HG02852 (cell line): Measurements from ENCODE around the gene FAM83D.

Source experiments
- ATAC-seq: cut with Tn5 transposase; IDR thresholded peaks from one replicate; pipeline ENCODE4 v1.9.1; 2021; ENCODE audit warnings: mild to moderate bottlenecking, moderate library complexity; ENCODE audit not compliant: unreplicated experiment

The FAM83D gene

DNA sequence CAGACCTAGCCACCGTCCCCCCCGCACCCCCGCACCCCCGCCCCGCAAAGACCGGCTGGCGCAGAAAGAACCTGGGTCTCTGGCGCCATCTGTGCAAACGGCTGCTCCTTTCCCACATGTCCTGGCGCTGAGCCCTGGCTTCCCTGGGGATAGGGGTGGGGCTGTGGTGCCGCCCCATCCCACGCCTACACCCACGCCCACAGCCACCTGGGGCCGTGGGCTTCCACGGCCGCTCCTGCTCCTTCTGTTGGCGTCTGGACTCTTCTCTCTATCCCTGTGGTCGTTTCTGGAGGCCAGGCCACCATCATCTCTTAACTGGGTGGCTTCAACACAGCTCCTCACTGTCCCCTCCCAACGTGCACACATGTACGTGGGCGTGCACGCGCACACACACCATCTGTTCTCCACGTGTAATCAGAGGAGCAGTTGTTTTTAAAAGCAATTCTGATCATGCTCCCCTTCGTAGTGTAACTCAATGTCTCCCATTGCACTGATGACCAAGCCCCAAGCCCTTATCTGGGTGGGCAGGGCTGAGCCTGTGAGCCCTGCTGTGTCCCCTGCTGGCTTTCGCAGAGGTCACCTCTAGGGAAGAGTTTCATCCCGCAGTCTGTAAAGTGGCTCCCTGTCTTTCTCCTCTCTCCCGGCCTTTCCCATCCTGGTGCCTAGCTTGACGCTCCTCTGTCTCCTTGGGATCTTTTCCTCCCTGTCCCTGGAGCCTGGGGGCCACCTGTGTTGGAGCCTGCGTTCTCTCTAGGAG, 31.9 kb upstream of the FAM83D start:
- ATAC-seq, result peak; percentile 2

DNA sequence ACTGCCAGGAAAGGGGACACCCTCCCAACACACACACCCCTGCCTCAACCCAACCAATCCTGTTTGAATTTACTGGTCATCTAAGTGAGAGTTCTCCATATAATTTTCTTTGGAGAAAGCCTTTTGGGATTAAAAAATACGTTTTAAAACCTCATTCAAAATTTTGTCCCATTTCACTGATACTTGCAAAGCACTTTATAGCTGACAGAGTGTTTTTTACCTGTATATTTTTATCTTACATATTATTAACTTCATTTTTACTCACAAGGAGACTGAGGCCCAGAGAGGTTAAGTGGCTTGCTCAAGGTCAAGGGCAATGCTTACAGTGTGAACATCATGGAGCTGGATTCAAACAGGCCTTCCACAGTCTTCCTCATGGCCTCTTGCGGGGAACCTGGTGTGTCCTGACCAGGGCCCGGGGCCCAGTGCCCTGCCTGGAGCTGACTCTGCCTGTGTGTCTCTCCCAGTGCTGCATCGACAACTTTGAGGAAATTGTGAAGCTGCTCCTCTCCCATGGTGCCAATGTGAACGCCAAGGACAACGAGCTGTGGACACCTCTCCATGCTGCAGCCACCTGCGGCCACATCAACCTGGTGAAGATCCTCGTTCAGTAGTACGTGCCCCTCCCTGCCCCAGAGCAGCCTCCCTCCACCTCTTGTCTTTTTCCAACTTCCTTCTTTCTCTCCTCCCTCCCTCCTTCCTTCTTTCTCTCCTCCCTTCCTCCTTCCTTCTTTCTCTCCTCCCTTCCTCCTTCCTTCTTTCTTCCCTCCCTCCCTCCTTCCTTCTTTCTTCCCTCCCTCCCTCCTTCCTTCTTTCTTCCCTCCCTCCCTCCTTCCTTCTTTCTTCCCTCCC, 30.9 kb upstream of the FAM83D start:
- no peak for ATAC-seq

DNA sequence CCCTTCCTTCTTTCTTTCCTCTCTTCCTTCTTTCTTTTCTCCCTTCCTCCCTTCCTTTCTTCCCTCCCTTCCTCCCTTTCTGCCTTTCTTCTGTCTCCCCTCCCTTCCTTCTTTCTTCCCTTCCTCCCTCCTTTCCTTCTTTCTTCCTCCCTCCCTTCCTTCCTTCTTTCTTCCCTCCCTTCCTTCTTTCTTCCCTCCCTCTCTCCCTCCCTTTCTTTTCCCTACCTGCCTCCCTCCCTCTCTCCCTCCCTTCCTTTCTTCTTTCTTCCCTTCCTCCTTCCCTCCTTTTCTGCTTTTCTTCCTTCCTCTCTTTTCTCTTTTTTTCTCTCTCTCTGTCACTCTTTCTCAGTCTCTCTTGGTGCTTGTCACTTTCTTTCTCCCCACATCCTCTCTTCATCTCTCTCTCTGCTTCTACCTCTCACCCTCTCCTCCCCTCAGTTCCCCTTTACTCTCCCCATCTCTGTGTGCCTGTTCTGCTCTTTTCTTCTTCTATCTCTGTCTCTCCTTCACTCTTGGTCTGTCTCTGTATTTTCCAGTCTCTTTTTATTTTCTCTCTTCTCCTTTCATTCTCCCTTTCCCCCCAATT, 30.1 kb upstream of the FAM83D start:
- no peak for ATAC-seq

DNA sequence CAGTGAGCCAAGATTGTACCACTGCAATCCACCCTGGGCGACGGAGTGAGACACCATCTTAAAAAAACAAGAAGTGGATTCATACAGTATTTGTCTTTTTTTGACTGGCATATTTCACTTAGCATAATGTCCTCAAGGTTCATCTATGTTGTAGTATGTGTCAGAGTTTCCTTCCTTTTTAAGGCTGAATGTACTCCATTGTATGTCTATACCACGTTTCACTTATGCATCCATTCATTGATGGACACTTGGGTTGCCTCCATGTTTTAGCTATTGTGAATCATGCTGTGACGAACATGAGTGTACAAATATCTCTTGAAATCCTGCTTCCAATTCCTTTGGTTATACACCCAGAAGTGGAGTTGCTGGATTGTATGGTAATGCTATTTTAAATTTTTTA, 28.9 kb upstream of the FAM83D start:
- ATAC-seq, result no peak

DNA sequence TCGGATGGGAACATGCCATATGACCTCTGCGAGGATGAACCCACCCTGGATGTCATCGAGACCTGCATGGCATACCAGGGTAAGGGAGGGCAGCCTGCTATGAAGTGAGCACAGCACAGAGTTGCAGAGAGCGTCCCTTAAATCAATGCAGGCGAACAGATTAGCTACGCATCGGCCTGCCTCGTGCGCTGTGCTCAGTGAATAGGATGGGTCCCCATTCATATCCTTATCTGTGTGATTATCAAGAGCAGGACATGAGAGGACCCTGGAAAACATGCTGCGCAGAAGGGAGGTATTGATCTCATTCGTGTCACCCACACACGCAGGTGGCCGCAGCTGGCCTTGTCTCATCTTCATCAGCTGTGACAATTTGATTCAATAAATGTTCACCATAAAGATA, 25.6 kb upstream of the FAM83D start:
- ATAC-seq, result no peak

DNA sequence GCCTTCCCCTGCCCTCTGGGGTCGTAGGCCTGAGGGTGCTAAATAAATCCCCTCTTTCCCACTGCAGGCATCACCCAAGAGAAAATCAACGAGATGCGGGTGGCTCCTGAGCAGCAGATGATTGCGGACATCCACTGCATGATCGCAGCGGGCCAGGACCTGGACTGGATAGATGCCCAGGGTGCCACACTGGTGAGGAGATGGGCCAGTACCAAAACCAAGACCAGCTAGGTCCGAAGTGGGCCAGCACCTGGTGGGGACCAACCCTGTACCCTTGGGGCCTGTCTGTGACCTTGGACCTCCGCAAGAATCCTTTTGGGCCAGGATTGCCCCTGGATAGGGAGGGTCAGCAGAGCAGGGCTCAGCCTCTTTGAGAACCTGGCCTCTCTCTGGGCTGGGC, 23.6 kb upstream of the FAM83D start:
- ATAC-seq, result no peak

DNA sequence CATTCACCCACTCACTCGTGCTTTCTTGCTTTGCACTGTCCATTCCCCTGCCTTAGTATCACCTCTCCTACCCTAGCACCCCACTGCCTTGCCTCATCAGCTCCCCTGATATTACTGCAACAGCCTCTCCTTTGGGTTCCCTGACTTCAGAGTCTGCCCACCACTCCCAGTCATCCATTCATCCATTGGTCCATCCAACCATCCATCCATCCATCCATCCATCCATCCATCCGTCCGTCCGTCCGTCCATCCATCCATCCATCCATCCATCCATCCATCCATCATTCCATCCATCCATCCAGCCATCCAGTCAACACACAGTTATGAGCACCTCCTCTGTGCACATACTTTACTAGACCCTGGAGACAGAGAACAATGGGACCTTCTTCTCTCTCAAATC, 22.9 kb upstream of the FAM83D start:
- no peak for ATAC-seq

DNA sequence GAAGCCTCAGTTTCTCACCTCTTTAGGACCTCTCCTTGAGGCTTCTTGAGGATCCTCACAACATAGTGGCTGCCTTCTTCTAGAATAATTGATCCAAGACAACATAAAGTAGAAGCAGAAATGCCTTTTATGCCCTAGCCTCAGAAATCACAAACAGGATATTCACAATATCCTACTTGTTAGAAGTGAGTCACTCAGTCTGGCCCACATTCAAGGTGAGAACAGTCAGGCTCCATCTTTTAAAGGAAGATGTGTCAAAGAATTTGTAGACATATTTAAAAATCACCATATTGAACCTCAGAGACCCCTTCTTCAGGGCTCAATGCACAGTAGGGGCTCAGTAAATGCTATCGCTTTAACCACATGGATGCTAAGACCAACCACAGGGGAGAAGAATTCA, 20.8 kb upstream of the FAM83D start:
- ATAC-seq, result no peak

DNA sequence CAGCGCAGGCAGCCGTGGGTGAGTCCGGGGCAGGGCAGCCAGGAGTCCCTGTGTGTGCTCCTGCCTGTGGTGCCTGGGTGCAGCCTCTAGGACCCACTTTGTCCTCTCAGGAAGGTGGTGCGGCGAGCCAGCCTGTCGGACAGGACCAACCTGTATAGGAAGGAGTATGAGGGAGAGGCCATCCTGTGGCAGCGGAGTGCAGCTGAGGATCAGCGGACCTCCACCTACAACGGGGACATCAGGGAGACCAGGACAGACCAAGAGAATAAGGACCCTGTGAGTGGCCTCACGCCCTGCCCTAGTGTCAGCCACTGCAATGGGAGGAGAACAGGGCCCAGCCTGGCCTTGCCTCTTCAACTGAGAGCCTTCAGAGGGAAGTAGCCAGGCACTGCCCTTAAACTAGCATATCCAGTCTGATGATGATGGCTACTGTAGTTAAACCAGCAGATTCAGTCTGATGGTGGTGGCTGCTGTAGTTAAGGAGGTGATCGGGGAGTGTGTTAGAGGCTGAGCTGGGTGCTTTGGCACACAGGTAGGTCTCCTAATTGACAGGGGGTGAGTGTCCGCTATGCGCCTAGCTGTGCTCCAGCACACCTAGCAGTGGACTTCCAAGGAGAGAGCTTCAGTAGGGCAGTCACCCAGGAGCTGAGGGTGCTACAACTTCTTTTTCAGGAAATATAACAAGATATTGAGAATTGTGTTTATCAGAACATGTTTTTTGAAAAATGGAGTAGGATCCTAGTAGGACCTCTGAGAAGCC, 18.1 kb upstream of the FAM83D start:
- no peak for ATAC-seq

DNA sequence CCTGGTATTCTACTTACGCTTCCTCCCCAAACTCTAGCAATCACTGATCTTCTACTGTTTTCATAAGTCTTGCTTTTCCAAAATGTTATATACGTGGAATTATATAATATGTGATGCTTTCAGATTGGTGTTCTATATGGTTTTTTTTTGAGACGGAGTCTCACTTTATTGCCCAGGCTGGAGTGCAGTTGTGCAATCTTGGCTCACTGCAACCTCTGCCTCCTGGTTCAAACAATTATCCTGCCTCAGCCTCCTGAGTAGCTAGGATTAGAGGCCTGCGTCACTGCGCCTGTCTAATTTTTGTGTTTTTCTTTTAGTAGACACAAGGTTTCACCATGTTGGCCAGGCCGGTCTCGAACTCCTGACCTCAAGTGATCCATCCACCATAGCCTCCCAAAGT, 10.9 kb upstream of the FAM83D start:
- ATAC-seq, result no peak

DNA sequence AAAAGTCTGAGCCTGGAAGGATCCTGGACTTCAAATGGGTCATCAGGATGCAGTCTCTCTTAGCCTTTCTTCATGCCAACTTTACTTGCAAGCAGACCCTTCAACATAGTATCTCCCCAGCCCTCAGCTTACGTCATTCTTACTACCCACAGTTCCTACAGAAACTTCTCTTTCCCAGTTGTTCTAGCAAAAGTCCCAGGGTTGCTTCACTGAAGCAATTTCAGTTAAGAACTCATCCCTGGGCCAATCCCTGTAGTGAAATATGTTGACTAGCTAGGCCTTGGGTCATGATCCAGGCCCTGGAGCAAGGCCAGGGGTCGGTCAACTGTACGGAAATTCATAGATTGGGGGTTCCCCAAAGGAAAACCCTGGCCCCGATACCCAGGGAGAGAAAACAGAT, 8.6 kb upstream of the FAM83D start:
- no peak for ATAC-seq

DNA sequence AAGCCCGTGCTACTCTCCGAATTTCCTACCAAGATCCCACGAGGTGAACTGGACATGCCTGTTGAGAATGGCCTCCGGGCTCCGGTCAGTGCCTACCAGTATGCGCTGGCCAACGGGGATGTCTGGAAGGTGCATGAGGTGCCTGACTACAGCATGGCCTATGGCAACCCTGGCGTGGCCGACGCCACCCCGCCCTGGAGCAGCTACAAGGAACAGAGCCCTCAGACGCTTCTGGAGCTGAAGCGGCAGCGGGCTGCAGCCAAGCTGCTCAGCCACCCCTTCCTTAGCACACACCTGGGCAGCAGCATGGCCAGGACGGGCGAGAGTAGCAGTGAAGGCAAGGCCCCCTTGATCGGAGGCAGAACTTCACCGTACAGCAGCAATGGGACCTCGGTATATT, 8.0 kb upstream of the FAM83D start:
- no peak for ATAC-seq

DNA sequence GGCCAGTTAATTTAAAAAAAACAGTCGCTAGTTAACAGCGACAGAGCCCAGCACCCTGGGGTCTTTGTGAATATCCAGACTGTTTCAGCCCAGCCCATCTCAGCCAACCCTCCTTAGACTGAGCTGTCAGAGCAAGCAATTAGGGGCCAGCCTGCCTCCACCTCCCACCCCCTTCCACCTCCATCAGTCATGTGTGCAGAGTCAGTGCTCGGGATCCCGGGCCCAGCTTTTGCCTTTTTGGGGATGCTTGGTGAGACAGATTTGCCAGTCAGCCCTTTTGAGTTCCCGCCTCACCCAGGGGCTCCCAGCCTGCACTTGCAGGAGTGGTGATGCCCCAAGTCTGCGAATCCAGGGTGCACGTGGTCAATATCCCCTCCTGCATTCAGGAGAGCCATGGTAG, 6.5 kb upstream of the FAM83D start:
- ATAC-seq, result no peak

DNA sequence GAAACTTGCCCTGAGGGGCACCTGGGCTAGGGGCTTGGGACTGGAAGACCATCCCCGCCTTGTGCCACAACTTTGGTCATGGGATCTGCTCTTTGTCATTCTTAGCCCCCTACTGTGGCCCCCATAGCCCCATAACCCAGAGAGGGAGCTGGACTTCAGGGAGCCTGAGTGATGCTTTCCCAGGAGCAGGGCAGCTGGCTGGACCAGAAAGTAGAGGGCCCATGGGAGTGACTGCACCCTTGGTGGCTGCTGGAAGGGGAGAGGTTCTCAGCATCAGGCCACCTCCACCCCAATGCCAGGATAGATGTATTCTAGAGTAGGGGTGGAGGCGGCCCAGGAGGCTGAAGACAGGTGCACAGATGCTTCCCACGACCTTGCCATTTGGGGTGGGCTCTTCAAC, 5.8 kb upstream of the FAM83D start:
- ATAC-seq, result no peak

DNA sequence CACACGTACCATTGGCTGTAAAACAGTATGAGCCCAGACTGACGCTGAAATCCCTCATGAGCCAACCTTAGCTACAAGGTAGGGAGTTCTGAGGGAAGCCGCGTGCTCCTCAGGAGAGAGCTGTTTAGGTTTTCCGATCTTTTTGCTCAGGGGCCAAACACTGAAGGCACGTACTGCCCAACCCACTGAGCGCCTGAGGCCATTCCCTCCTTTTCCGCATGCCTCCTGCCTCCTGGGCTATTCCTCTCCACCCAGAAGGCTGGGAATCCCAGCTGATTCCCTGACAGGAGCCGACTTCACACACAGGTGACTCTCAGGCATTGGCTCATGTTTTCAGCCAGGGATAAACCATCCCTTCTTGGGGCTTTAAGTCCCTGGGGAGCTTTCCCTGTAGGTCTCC, 5.4 kb upstream of the FAM83D start:
- no peak for ATAC-seq

DNA sequence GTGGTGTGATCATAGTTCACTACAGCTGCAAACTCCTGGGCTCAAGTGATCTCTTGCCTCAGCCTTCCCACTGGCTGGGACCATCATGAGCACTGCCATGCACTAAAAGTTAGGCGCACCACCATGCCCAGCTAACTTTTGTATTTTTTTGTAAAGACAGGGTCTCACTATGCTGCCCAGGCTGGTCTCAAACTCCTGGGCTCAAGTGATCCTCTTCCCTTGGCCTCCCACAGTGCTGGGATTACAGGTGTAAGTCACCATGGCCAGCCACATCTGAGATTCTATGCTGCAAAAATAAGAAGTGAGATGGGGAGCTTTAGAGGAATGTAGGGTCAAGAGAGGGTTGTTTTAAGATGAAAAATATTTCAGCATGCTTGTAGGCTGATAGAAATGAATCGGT, 1.5 kb upstream of the FAM83D start:
- ATAC-seq, result no peak

DNA sequence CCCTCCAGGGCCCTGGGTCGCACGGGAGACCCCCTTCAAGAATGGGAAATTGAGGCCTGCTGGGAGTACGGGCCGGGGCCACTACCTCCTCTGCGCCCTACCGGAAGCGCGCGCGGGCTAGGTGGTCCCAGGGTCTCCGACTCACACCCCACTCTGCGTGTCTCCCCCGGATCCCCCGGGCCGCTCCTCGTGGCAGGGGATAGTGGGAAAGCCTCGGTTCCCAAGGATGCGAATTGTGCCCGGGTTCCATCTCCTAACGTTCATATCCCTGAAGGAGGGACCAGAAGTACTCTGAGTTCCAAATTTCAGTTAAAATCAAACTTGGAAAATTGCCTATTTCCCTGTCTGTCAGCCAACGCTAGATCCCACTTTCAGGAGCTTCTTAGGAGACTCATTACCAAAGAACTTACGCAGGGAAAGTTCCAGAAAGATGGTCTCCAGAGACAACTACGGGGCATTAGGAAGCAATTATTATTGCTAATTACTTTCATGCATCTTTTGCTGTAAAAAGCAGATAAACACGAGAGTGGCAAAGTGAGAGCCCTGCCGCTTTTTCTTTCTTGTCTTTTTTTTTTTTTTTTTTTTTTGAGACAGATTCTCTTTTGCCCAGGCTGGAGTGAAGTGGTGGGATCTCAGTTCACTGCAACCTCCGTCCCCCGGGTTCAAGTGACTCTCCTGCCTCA, 858 bp downstream of the FAM83D start:
- ATAC-seq, result peak; percentile 9

DNA sequence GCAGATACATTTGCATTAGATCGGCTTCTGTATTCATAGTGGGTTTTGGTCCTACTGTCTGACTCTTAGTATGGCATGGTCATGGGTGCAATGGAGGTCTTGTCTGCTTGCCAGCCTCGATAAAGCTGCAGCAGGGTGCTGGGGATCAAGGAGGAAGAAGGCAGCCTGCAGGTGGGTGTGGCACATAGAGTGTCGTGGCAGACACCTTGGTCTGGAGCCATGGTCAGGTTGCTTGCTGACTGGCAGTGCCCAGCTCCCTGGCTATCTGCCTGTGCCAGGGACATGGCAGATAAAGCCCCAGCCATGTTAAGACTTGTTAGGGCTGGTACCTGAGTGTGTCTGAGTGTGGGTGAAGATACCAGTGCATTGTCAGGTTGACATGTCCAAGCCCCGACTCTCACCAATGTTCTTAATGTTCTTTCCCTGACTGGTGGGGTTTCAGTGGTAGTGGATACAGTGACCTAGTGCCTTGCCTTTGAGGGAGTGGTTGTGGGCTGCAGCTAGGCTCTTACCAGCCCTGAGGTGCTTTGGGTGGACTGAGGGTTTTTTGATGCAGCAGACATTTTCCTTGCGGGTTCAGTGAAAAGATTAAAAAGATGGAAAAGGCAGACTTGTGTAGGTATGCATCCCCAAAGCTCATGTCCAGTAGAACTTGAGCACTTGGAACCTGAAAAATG, 1.8 kb downstream of the FAM83D start:
- no peak for ATAC-seq

DNA sequence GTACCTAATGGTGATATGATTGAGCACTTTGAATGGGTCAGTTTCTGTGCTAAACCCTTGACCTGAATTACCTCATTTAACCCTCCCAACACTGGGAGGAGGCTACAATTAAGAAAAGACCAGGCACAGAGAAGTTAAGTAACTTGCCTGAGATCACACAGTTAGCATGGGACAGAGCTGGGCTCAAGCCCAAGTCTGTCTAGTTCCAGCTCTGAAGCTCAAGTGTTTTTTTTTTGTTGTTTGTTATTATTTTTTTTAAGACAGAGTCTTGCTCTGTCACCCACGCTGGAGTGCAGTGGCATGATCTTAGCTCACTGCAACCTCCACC, 4.0 kb downstream of the FAM83D start:
- ATAC-seq, result no peak

DNA sequence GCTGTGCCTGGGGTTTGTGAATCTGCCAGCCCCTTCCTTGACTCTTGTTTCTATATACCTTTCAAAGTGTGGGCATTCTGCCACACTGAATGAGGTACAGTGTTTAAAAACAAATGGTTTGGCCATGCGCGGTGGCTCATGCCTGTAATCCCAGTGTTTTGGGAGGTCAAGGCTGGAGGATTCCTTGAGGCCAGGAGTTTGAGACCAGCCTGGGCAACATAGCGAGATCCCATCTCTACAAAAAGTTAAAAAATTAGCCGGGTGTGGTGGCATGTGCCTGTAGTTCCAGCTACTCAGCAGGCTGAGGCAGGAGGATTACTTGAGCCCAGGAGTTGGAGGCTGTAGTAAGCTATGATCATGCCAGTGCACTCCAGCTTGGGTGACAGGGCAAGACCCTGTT, 5.8 kb downstream of the FAM83D start:
- ATAC-seq, result no peak
